Stomach (tissue), 4 donors: Measurements from ENCODE around the gene TAL1.

Experiments used
- EP300 ChIP-seq: sonication (generic); formaldehyde crosslinking; IDR thresholded peaks from one replicate; pipeline ENCODE4 v1.6.1; 2017; ENCODE audit warnings: antibody characterized with exemption
- POLR2A ChIP-seq, 4 donors: fragments of 450-650 bp; IDR thresholded peaks; one replicate each; pipeline ENCODE4 v1.6.1; 2016; ENCODE audit warnings: antibody characterized with exemption in 4 of 4, control low read depth in 2 of 4, mild to moderate bottlenecking in 1 of 4, moderate library complexity in 1 of 4
- POLR2AphosphoS5 ChIP-seq, 3 donors: sonication (generic); formaldehyde crosslinking; IDR thresholded peaks; one replicate each; pipeline ENCODE4 v1.6.1; 2016; ENCODE audit warnings: antibody characterized with exemption in 3 of 3
- TF ChIP-seq, protein P1 (sequence below), 7 experiments: fragments of 450-650 bp in 4 of 7; fragments of 200-600 bp in 3 of 7; sonication (generic) in 3 of 7; IDR thresholded peaks; one replicate each; pipeline ENCODE4 v1.5.1; 2016 to 2019; ENCODE audit warnings: antibody characterized with exemption in 7 of 7, control low read depth in 2 of 7, mild to moderate bottlenecking in 1 of 7

DNA sequence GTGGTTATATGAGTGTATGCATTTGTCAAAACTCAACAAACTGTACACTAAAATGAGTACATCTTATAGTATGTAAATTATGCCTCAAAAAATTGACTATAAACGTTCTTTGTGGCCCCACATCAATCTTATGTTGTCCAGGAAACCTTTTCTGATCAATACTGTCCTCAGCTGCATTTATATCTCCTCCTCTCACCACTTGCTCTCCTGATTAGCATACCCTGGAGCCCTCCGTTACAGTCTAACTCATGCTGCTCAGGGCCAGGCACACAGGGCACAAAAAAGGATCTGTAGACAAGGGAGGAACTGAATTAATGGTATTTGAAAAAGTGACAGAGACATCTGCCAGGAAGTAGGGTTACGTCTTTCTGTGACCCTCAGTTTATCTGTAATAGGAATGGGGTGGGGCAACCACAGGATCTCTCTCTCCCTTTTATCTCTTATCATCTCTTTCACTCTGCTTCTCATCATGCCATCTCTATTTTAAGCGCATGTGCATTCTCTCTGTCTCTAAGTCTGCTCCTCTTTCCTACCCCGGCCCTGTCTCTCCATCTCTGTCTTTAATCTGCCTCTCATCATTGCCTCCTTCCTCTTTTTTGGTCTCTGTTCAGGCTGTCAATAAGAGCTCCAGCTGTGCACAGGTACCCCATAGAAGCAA is 7.0 kb upstream of the TAL1 start:
- TF ChIP-seq, protein P1, sequence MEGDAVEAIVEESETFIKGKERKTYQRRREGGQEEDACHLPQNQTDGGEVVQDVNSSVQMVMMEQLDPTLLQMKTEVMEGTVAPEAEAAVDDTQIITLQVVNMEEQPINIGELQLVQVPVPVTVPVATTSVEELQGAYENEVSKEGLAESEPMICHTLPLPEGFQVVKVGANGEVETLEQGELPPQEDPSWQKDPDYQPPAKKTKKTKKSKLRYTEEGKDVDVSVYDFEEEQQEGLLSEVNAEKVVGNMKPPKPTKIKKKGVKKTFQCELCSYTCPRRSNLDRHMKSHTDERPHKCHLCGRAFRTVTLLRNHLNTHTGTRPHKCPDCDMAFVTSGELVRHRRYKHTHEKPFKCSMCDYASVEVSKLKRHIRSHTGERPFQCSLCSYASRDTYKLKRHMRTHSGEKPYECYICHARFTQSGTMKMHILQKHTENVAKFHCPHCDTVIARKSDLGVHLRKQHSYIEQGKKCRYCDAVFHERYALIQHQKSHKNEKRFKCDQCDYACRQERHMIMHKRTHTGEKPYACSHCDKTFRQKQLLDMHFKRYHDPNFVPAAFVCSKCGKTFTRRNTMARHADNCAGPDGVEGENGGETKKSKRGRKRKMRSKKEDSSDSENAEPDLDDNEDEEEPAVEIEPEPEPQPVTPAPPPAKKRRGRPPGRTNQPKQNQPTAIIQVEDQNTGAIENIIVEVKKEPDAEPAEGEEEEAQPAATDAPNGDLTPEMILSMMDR (IDR thresholded peaks at IDR 0.05) = no peak
- no peak for TF ChIP-seq POLR2AphosphoS5 (IDR thresholded peaks at IDR 0.05)
- TF ChIP-seq POLR2A (IDR thresholded peaks at IDR 0.05) = no peak
- no peak for TF ChIP-seq EP300
